ENCODE measurements around the gene CTDP1.

CTDP1 gene

GRCh38 chr18:79754831-79755351, 75.3 kb downstream of the CTDP1 start:
- H3K9me3 ChIP-seq (ENCODE audit: control insufficient read depth, low read length), result no peaks in the 10 kb centered on the region
- H3K27ac ChIP-seq (ENCODE audit: low read depth, low read length, severe bottlenecking), result no peak overlapping the region
- H3K4me1 ChIP-seq (ENCODE audit: control insufficient read depth, insufficient read depth, low read length, poor library complexity, severe bottlenecking), result no peaks in the 10 kb centered on the region
- no peak overlapping the region for H3K4me3 ChIP-seq (ENCODE audit: extremely low read depth, insufficient read depth, low read length, poor library complexity, severe bottlenecking)
- WGBS, 2 experiments (ENCODE audit: insufficient coverage in 2 of 2), result 93 to 99% methylated on average over 16 of the region's 27 CpGs
- peaks cover 23% of the 10 kb centered on the region for H3K36me3 ChIP-seq (ENCODE audit: control insufficient read depth, insufficient read depth, low read length)

GRCh38 chr18:79755496-79756142, 76.0 kb downstream of the CTDP1 start:
- peaks cover 20% of the 10 kb centered on the region for H3K36me3 ChIP-seq (ENCODE audit: control insufficient read depth, insufficient read depth, low read length)
- no peak overlapping the region for H3K27ac ChIP-seq (ENCODE audit: low read depth, low read length, severe bottlenecking)
- H3K4me3 ChIP-seq (ENCODE audit: extremely low read depth, insufficient read depth, low read length, poor library complexity, severe bottlenecking), result no peak overlapping the region
- H3K9me3 ChIP-seq (ENCODE audit: control insufficient read depth, low read length), result no peaks in the 10 kb centered on the region
- 93 to 94% methylated on average over 26 to 27 of the region's 31 CpGs for WGBS, 2 experiments (ENCODE audit: insufficient coverage in 2 of 2)
- H3K4me1 ChIP-seq (ENCODE audit: control insufficient read depth, insufficient read depth, low read length, poor library complexity, severe bottlenecking), result no peaks in the 10 kb centered on the region

- WGBS, 2 experiments (ENCODE audit: insufficient coverage in 2 of 2), result 95 to 96% methylated on average over 8 to 9 of the region's 10 CpGs
- H3K4me1 ChIP-seq (ENCODE audit: control insufficient read depth, insufficient read depth, low read length, poor library complexity, severe bottlenecking), result no peaks in the 10 kb centered on the region
- no peaks in the 10 kb centered on the region for H3K9me3 ChIP-seq (ENCODE audit: control insufficient read depth, low read length)
- no peak overlapping the region for H3K4me3 ChIP-seq (ENCODE audit: extremely low read depth, insufficient read depth, low read length, poor library complexity, severe bottlenecking)
- H3K36me3 ChIP-seq (ENCODE audit: control insufficient read depth, insufficient read depth, low read length), result peaks cover 20% of the 10 kb centered on the region
- H3K27ac ChIP-seq (ENCODE audit: low read depth, low read length, severe bottlenecking), result no peak overlapping the region
Measured at GRCh38 chr18:79756143-79756500, 76.5 kb downstream of the CTDP1 start.

DNA sequence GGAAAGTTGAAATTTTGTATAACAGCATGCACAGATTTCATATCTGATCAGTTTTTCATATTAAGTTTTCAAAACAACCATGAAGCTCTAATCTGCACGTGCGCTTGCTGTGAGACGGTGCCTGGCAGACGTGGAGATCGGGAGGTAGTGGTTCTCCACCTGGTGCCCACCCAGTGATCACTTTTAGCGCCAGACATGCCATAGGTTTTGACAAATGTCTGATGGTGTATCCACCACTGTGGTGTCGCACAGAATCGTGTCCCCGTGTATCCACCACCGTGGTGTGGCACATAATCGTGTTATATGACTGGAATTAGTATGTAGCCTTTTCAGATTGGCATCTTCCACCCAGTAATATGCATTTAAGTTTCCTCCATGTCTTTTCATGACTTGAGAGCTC, 77.2 kb downstream of the CTDP1 start:
- Histone ChIP-seq H3K36me3 (ENCODE audit: control insufficient read depth, insufficient read depth, low read length) (peaks cover 20% of the 10 kb centered on the region), H3K4me3 (ENCODE audit: extremely low read depth, insufficient read depth, low read length, poor library complexity, severe bottlenecking) (no peak overlapping the region), H3K27ac (ENCODE audit: low read depth, low read length, severe bottlenecking) (no peak overlapping the region), H3K4me1 (ENCODE audit: control insufficient read depth, insufficient read depth, low read length, poor library complexity, severe bottlenecking) (no peaks in the 10 kb centered on the region), H3K9me3 (ENCODE audit: control insufficient read depth, low read length) (no peaks in the 10 kb centered on the region)
- 96 to 97% methylated on average over 8 to 11 of the region's 11 CpGs for WGBS, 2 experiments (ENCODE audit: insufficient coverage in 2 of 2)

- no peak overlapping the region for H3K27ac ChIP-seq (ENCODE audit: low read depth, low read length, severe bottlenecking)
- WGBS, 2 experiments (ENCODE audit: insufficient coverage in 2 of 2), result no CpG with 5 or more reads among the region's 1 CpG
- H3K4me1 ChIP-seq (ENCODE audit: control insufficient read depth, insufficient read depth, low read length, poor library complexity, severe bottlenecking), result no peaks in the 10 kb centered on the region
- H3K4me3 ChIP-seq (ENCODE audit: extremely low read depth, insufficient read depth, low read length, poor library complexity, severe bottlenecking), result no peak overlapping the region
- H3K9me3 ChIP-seq (ENCODE audit: control insufficient read depth, low read length), result no peaks in the 10 kb centered on the region
- no peaks in the 10 kb centered on the region for H3K36me3 ChIP-seq (ENCODE audit: control insufficient read depth, insufficient read depth, low read length)
Measured at GRCh38 chr18:79760348-79760747, 80.7 kb downstream of the CTDP1 start.

- Histone ChIP-seq H3K36me3 (ENCODE audit: control insufficient read depth, insufficient read depth, low read length) (no peaks in the 10 kb centered on the region), H3K27ac (ENCODE audit: low read depth, low read length, severe bottlenecking) (no peak overlapping the region), H3K4me1 (ENCODE audit: control insufficient read depth, insufficient read depth, low read length, poor library complexity, severe bottlenecking) (no peaks in the 10 kb centered on the region), H3K9me3 (ENCODE audit: control insufficient read depth, low read length) (no peaks in the 10 kb centered on the region), H3K4me3 (ENCODE audit: extremely low read depth, insufficient read depth, low read length, poor library complexity, severe bottlenecking) (no peak overlapping the region)
- 78% methylated on average over 1 of the region's 1 CpG; no CpG with 5 or more reads in 1 of the 2 experiments for WGBS, 2 experiments (ENCODE audit: insufficient coverage in 2 of 2)
Measured at GRCh38 chr18:79760881-79761280, 81.3 kb downstream of the CTDP1 start.

GRCh38 chr18:79763407-79763806, 83.8 kb downstream of the CTDP1 start:
- no peaks in the 10 kb centered on the region for H3K4me1 ChIP-seq (ENCODE audit: control insufficient read depth, insufficient read depth, low read length, poor library complexity, severe bottlenecking)
- H3K4me3 ChIP-seq (ENCODE audit: extremely low read depth, insufficient read depth, low read length, poor library complexity, severe bottlenecking), result no peak overlapping the region
- no peak overlapping the region for H3K27ac ChIP-seq (ENCODE audit: low read depth, low read length, severe bottlenecking)
- peaks cover 5% of the 10 kb centered on the region for H3K9me3 ChIP-seq (ENCODE audit: control insufficient read depth, low read length)
- no peaks in the 10 kb centered on the region for H3K36me3 ChIP-seq (ENCODE audit: control insufficient read depth, insufficient read depth, low read length)

DNA sequence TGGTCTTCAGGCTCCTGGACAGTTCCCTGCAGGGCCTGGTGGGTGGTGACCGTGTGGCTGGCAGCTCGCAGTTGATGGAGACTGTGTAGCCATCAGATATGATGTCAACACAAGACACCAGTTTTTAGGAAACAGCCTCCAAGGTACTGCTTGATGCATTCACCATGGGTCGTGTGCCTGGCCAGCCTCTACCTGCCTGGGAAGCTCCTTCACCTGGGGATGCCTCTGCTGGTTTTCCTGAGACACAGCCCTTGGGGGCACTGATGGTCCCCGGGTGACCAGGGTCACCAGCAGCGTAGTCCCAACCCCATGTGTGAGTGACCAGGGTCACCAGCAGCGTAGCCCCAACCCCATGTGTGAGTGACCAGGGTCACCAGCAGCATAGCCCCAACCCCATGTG, 84.5 kb downstream of the CTDP1 start:
- H3K4me3 ChIP-seq (ENCODE audit: extremely low read depth, insufficient read depth, low read length, poor library complexity, severe bottlenecking), result no peak overlapping the region
- 80 to 84% methylated on average over 3 of the region's 6 CpGs for WGBS, 2 experiments (ENCODE audit: insufficient coverage in 2 of 2)
- H3K9me3 ChIP-seq (ENCODE audit: control insufficient read depth, low read length), result peaks cover 5% of the 10 kb centered on the region
- H3K4me1 ChIP-seq (ENCODE audit: control insufficient read depth, insufficient read depth, low read length, poor library complexity, severe bottlenecking), result no peaks in the 10 kb centered on the region
- H3K36me3 ChIP-seq (ENCODE audit: control insufficient read depth, insufficient read depth, low read length), result no peaks in the 10 kb centered on the region
- H3K27ac ChIP-seq (ENCODE audit: low read depth, low read length, severe bottlenecking), result no peak overlapping the region

DNA sequence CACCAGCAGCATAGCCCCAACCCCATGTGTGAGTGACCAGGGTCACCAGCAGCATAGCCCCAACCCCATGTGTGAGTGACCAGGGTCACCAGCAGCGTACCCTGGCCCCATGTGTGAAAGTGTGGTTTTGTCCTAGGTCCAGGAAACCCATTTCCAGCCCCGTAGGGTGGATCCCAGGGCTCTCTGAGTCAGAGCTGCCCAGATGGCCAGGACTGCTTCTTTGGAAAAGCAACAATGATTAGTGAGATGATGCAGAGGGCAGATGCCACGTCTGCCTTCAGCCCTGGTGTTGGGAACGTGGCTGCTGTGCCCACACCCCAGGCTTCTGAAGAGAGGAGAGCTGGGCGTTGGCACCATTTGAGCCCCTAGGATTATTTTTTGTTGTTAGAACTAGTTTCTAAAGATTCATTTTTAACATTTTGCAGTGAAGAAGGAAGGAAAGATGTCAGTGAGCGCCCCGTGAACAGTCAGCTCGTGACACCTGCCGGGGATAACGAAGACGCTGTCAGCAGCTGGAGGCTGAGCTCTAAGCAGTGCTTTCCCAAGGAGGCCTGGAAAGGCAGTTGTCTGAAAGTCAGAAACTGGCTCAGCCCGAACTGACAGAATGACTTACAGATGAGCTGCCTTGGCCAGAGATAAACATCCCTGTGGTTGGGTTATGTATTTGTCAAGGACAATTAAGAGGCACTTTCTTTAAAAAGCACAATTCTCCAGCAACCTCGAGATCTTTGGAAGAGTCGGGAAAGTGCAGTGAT, 86.1 kb downstream of the CTDP1 start:
- H3K9me3 ChIP-seq (ENCODE audit: control insufficient read depth, low read length), result peaks cover 5% of the 10 kb centered on the region
- H3K36me3 ChIP-seq (ENCODE audit: control insufficient read depth, insufficient read depth, low read length), result no peaks in the 10 kb centered on the region
- H3K4me1 ChIP-seq (ENCODE audit: control insufficient read depth, insufficient read depth, low read length, poor library complexity, severe bottlenecking), result no peaks in the 10 kb centered on the region
- H3K4me3 ChIP-seq (ENCODE audit: extremely low read depth, insufficient read depth, low read length, poor library complexity, severe bottlenecking), result no peak overlapping the region
- WGBS, 2 experiments (ENCODE audit: insufficient coverage in 2 of 2), result 81 to 86% methylated on average over 13 of the region's 14 CpGs
- no peak overlapping the region for H3K27ac ChIP-seq (ENCODE audit: low read depth, low read length, severe bottlenecking)

DNA sequence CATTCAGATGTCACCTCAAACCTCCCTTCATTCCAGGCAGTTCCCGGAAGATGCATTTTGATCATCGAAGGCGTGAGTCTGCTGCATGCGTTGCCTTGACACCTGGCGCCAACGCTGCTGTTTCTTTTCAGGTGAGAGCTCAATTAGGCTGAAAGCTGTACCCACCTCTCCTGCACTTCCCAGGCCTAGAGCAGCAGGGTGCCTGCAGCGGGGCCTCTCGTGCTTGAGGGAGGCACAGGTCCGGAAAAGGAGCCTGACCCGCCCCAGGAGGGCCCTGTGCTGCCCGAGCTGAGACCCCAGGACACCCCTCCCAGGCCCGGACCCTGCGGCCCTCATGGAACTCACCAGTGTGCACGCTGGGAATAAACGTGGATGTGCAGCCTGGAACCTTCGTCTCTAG, 86.7 kb downstream of the CTDP1 start:
- H3K4me3 ChIP-seq (ENCODE audit: extremely low read depth, insufficient read depth, low read length, poor library complexity, severe bottlenecking), result no peak overlapping the region
- 76 to 77% methylated on average over 16 of the region's 16 CpGs for WGBS, 2 experiments (ENCODE audit: insufficient coverage in 2 of 2)
- peaks cover 5% of the 10 kb centered on the region for H3K9me3 ChIP-seq (ENCODE audit: control insufficient read depth, low read length)
- no peaks in the 10 kb centered on the region for H3K36me3 ChIP-seq (ENCODE audit: control insufficient read depth, insufficient read depth, low read length)
- H3K4me1 ChIP-seq (ENCODE audit: control insufficient read depth, insufficient read depth, low read length, poor library complexity, severe bottlenecking), result no peaks in the 10 kb centered on the region
- no peak overlapping the region for H3K27ac ChIP-seq (ENCODE audit: low read depth, low read length, severe bottlenecking)

- no peak overlapping the region for H3K27ac ChIP-seq (ENCODE audit: low read depth, low read length, severe bottlenecking)
- no peak overlapping the region for H3K4me3 ChIP-seq (ENCODE audit: extremely low read depth, insufficient read depth, low read length, poor library complexity, severe bottlenecking)
- H3K4me1 ChIP-seq (ENCODE audit: control insufficient read depth, insufficient read depth, low read length, poor library complexity, severe bottlenecking), result no peaks in the 10 kb centered on the region
- H3K36me3 ChIP-seq (ENCODE audit: control insufficient read depth, insufficient read depth, low read length), result no peaks in the 10 kb centered on the region
- WGBS, 2 experiments (ENCODE audit: insufficient coverage in 2 of 2), result 80 to 86% methylated on average over 1 to 2 of the region's 3 CpGs
- H3K9me3 ChIP-seq (ENCODE audit: control insufficient read depth, low read length), result peaks cover 5% of the 10 kb centered on the region
Measured at GRCh38 chr18:79768745-79769144, 89.1 kb downstream of the CTDP1 start.
